ENCODE results near the gene TRIM2.

Gene TRIM2

DNA sequence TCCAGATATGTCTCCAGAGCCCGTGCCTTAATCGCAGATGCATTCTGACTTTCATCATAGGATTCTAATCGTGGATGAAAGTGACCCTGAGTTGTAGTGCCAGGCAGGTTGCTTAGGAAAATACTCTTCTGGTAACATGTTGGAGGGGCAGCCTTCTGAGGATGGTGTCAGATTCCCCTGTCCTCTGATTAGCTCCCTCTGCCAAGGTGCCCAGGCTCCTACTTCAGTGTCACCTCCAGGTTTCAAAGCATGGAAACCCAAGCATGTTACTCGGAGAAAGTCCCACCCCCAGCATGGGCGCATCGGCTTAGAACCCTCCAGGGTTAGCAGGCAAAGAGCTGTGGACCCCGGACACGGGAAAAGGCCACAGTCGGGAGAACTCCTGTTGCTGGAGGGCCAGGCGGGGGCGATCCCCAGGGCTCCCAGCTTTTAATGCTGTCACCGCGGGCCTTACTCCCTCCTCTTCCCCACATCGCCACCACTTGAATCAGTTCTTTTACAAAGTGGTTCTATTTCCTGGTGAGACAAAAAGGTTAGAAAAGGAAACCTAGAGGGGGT lies 44.5 kb downstream of the TRIM2 start:
- DNase-seq (ENCODE audit: low spot score), result no peak

DNA sequence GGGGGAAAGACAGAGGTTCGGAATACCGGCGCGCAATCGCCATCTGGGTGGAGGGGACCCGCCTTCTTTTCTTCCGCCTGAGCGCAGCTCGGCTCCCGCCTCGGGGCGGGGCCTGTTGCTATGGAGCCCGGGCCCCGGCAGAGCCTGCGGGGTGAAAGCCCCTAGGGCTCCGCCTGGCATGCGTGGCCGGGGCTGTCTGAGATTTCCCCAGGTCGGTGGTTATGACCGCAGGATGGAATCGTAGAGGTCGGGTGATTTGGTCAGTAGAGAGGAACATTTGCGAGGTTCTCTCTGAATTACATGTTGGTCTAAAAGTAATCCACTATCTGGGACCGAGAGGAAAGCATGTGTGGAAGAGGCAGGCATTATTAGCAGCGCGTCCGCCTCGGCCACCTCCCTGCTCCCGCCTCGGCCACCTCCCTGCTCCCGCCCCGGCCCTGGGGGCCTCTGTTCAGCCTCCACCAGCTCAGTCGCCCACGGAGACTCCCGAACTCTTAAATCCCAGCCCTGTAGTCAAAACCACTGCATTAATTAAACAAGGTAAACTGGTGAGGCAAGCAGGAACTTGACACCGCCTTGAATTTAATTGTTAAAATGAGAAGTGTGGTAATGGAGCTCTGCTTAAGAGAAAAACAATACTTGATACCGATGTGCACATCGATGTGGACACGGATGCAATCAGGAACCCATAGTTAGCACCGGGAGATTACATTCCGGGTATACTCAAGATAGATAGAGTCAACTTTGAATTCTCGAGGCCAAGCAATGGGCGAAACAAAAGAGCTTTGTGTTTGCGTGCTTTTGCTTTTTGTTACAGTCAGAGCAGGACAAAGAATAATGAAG lies 45.2 kb downstream of the TRIM2 start:
- no peak for DNase-seq (ENCODE audit: low spot score)

DNA sequence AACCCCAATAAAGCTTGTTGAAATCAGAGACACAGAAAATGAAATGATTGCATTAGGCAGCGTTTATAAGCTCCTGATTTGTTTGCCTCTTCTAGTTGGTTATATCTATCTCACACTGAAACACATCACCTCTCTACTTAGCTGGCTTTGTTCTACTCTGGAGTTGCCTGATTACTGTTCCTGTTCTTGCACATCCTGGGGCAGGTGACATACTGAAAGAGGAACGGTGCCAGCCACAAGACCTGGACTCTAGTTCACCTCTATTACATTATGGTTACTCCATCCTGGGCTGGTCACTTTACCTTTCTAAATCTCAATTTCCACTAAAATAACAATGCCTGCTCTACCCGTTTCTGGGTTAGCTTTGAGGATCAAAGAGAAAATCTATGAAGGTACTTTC lies 47.9 kb downstream of the TRIM2 start:
- DNase-seq (ENCODE audit: low spot score), result no peak

DNA sequence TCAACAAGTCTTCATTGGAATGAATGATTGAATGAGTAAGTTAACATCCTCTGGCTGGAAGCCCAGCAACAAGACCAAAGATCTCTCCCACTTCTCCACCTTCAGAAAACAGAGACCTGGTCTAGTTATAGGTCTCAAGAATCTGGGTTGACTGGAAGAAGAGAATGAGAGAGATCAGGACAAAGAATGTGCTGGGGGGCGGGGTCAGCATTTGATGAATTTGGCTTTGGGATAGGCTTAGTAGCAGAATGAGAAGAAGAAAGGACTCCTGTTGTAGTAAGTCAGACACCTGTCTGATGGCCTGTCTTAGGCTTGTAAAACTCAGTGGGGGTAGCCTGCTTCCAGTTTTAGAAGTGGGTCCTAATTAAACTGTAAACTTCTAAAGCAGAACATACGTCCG lies 51.0 kb downstream of the TRIM2 start:
- DNase-seq (ENCODE audit: low spot score), result no peak

DNA sequence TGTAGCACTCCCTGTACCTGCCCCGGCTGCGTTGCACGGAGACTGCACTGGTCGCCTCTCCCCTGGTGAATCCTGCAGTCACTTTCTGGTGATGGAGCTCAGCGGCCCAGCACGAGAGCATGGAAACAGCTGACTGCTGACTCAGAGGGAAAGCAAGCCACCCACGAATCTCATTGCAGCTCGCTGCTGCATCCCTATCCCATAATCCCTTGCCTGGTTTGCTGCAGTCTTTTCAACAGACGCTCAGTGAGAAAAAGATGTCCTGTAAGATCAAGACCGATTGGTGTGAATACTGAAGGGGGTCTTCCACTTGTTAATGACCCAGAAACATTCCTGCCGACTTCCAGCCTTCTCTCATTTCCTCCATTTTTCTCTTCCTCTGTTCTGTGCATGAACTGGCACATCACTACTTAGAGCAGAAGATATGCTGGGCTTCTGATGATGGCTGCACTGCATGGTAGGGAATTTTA lies 52.9 kb downstream of the TRIM2 start:
- DNase-seq (ENCODE audit: low spot score), result no peak

DNA sequence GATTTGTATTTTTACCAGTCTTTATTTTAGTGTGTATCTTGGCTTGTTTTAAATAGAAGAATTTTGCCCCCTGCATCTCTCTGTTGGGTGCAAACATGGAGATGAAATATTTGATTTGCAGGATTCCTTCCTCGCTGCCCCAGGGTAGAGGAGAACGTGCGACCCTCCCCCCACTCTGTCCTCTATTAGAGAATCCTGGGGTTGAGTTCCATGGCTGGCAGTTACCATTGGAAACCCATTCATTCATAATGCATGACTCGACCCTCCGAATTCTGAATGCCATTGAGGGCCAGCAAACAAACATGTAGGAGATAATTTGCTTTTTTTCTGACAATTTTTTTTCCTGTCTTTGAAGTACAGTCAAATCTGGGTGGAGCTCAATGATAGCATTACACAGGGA lies 53.7 kb downstream of the TRIM2 start:
- DNase-seq (ENCODE audit: low spot score), result no peak

DNA sequence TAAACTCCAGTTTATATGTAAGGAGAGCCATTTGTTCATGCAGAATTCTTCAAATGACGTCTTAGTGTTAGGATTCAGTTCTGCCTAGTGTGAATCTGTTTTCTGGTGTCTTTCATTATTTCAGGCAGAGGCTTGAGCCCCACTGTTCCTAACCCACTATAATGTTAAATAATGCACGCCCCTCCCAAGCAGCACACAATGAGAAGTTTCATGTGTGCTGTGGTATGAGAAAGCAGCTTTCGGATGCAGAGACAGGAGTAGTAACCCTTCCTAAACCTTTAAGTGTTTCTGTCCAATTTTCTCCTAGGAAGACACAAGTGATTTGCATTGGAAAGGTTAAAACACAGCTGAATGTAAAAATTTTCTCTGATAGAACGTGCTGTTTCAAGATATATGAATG lies 54.5 kb downstream of the TRIM2 start:
- DNase-seq (ENCODE audit: low spot score), result no peak

DNA sequence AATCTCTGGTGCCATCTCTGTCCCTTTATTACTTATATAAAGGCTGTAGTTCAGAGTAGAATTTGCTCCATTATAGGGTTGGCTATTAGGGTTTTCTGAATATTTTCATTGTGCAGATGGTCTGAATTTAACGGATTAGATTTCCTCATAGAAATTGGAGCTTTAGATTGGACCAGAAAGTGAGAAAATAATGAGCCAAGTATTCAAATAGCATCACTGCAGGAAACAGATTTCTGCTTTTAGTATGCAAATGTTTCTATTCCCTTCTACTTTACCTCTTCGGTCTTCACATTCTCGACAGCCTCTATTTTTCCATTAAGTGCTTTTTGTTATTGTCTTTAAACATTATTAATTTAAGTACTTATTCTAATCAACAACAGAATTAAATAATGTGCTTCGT lies 55.4 kb downstream of the TRIM2 start:
- no peak for DNase-seq (ENCODE audit: low spot score)

DNA sequence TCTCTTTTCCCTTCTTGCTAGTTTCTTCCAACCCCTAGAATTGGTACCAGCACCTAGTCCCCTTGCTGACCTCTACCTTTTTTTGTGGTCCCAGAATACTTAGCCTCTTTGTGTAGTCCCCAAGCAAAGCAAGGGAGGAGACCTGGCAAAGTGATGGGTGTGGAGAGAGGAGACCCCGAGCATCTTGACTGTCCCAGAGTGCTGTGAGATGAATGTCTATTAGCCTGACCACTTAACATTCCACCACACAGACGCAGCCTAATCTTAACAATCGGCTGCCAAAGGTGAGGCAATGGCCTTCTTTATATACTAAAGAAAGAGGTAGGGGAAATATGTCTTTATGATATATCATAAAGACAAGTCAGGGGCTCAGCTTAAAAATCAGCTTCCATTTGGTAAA lies 55.9 kb downstream of the TRIM2 start:
- DNase-seq (ENCODE audit: low spot score), result no peak

DNA sequence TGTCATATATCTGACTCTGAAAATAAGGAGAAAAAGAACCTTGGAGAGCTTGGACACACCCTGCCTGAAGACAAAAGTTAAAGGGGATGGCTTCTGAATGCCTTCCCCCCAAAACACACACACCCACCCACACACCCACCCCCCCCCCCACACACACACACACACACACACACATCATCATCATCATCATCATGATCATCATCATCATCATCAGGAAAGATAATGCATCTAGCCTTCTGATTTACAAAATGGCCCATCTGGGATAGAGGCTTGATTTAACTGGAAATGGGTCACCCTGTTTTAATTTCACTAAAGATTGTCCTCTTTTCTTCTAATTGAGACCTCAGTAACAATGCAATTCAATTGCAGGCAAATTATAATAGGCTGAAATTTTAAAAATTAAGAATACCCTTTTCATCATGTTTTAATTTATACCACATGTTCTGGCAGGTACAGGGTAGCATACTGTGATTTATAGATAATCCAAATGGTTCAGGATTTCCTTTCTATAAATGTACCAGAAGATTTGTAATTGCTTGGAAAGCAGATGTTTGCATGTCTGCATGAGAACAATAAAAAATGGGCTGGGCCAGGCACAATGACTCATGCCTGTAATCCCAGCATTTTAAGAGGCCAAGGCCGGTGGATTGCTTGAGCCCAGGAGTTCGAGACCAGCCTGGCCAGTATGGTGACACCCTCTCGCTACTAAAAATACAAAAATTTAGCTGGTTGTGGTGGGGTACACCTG lies 56.5 kb downstream of the TRIM2 start:
- DNase-seq (ENCODE audit: low spot score), result peak; percentile 57

DNA sequence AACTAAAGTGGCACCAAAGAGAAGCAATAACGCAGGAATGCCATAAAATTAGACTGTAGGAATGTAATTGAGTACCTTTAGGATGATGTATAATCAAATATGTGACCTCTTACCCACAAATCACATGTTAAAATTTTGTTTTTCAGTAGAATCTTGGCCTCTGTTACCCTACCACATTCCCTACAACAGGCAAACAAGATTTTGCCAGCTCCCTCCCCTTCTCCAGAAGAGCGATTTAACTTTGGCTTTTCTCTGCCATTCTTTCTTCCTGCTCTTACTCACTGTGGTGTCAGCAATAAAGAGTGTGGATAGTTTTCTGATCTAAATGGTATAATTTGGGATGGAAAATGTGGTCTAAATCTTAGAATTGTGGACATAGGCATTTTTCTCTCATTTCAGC lies 57.2 kb downstream of the TRIM2 start:
- no peak for DNase-seq (ENCODE audit: low spot score)

DNA sequence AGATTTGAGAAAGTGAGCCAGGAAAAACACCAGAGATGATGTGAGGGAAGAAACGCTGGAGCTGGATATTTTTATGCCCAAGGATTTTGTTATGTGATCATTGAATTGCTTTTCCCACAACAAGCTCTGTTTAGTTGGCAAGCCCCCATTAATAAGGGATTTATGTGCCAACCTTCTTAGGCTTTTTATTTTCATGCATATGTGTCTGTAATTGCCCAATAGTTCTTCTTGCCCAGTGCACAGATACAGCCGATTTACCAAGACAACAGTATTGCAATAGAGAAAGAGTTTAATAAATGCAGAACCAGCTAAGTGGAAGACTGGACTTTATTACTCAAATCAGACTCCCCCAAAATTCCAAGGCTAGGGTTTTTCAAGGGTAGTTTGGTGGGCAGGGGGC lies 57.7 kb downstream of the TRIM2 start:
- no peak for DNase-seq (ENCODE audit: low spot score)

DNA sequence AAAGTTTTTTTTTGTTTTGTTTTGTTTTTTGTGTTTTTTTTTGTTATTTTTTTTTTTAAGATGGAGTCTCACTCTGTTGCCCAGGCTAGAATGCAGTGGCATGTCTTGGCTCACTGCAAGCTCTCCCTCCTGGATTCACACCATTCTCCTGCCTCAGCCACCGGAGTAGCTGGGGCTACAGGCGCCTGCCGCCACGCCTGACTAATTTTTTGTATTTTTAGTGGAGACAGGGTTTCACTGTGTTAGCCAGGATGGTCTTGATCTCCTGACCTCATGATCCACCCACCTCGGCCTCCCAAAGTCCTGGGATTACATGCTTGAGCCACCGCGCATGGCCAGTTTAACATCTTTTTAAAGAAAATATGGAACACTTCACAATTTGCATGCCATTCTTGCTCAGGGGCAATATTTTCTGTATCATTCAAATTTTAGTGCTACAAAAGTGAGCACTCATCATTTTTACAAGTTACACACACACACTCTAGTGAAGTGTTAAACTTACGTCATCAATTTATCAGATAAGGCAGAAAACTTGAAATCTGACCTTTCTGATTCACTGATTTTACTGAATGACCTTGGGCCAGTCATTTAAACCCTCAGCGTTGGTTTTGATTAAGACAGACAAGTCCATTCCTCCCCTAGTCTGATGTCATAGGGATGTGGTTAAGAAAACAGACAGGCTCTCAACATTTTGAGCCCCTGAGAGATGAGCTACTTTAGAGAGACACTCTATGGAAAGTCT lies 61.2 kb downstream of the TRIM2 start:
- DNase-seq (ENCODE audit: low spot score), result no peak

DNA sequence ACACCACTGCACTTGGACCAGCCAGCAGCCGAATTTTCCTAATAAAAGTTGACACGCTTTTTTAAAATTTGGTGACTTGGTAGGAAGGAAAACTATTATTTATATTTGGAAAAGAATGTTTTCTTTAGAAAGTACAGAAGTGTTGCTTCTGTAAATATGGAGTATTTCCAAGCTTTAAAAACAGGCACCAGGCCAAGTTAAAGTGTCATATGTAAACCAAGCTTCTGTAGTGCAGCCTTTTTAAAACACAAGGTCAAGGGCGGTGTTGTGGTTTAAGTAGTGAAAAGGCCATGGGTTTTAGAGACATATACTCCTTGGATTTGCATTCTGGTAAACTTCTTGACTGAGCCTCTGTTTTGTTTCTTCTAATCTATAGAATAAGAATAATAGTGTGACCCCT lies 62.7 kb downstream of the TRIM2 start:
- no peak for DNase-seq (ENCODE audit: low spot score)

DNA sequence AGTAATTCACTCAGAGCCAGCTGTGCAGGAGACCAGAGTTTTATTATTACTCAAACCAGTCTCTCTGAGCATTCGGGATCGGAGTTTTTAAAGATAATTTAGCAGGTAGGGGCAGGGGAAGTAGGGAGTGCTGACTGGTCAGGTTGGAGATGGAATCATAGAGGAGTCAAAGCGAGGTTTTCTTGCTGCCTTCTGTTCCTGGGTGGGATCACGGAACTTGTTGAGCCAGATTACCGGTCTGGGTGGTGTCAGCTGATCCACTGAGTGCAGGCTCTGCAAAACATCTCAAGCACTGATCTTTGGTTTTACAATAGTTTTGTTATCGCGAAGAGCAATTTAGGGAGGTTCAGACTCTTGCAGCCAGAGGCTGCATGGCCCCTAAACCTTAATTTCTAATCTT lies 63.6 kb downstream of the TRIM2 start:
- DNase-seq (ENCODE audit: low spot score), result no peak

DNA sequence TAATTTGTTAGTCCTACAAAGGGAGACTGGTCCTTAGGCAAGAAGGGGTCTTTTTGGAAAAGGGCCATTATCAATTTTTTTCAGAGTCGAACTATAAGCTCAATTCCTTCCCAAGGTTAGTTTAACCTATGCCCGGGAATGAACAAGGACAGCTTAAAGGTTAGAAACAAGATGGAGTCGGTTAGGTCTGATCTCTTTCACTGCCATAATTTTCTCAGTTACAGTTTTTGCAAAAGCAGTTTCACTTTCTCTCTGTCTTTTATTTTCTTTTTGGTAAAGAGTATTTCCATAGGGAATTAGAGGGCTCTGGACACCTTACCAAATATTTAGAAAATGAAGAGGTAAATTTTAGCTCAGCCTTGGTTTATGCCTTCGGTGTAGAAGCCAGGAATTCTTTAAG lies 64.1 kb downstream of the TRIM2 start:
- DNase-seq (ENCODE audit: low spot score), result no peak

DNA sequence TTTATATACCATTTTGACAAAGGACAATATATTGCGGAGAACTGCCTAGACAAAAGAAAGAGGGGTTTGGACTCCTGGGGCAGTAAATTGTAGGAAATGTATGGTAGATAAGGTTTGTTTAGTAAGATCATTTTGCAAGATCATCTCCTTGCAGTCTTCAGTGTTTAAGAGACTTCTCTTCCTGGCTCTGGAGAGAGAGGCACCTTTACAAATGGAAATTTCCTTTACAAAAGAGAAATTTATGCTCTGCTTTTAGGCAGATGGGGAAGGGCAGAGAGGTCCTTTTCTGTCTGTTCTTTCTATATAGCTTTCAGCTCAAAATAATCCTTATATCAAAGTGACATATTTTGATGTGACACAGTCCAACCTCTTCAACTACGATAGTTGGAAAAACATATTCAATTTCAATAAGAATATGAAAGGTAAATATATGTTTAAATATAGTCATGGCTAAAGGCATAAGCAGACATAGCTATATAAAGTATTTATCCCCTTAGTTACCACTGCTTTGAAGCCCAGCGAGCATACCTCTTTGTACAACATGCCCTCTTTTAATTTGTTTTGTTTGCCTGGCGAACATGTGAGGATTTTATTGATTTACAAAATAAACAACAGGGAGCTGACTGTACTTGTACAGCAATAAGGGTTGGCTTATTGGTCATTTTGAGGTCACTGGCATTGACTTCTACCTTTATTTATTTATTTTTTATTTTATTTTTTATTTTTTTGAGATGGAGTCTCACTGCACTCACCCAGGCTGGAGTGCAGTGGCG lies 65.2 kb downstream of the TRIM2 start:
- DNase-seq (ENCODE audit: low spot score), result no peak

DNA sequence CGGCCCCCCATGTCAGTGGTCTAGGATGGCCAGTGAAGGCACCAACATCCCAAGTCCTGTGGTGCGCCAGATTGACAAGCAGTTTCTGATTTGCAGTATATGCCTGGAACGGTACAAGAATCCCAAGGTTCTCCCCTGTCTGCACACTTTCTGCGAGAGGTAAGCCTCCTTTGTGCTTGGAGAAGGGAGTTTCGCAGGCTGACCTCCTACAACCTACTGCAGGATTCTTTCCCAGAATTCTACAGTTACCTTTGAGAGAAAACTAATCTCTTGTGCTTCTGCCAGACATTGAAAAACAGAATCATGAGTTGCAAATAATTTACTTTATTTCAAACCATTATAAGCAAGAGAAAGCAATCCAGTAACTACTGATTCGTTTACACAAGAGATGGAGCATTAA lies 66.1 kb downstream of the TRIM2 start:
- DNase-seq (ENCODE audit: low spot score), result no peak

DNA sequence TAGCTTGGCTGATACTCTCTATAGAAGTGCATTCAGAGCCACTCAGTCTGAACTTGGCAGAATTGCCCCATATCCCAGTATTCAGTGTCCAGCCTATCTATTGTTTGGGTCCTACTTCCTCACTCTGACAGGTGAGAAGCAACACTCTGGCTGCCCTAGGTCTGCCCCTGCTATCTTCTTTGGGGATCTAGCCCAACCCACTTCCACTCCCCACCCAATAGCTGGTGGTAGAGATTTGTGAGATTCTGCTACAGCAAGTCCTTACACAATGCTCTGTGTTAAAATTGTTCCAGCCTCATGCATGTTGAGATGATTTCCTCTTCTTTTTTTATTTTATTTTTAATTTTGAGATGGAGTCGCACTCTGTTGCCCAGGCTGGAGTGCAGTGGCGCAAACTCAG lies 67.6 kb downstream of the TRIM2 start:
- no peak for DNase-seq (ENCODE audit: low spot score)

DNA sequence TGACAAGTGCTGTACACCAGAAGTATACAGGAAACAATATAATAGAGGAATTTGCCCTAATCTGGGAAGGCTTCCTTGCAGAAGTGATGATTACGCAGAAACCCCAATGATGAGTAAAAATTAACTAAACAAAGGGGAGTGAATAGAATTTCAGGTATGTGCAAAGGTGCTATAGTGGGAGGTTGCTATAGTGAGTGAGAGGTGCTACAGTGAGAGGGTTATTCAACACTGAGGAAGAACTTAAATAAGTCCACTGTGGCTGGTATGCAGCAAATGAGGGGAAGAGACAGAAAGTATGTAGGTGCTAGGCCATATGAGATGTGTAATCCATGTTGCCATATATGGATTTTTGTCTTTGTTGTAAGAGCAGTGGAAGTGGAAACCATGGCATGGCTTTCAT lies 69.5 kb downstream of the TRIM2 start:
- no peak for DNase-seq (ENCODE audit: low spot score)

DNA sequence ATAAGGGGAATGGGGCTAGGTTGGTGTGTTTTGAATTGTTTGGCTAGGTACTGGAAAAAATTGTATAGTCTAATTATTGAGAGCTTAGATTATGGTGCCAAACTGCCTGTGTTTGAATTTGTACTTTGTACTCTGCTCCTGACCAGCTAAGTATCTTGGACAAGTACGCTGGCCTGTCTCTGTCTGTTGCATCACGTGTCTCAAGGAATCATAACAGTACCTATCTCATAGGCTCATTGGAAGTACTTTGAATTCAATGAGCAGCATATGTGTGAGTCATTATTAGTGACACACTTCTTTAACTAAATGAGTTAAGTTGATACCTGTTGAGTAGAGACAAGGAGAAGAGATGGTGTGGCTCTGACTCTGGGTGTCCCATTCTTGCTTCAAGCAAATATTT lies 70.7 kb downstream of the TRIM2 start:
- peak; percentile 15 for DNase-seq (ENCODE audit: low spot score)

Data from LoVo (cell line).